Osteocyte (in vitro differentiated cells): ENCODE results near the gene C3orf85. TPM values are rescaled to one million over a fixed set of nuclear protein-coding genes. Genes with fewer than 3 reads are reported as not detected.
"Not testable (repeated sequence)": the region's sequence is repeated elsewhere in the genome, so short reads cannot be mapped to it uniquely, and the experiment has no call there.

ENCODE experiments used
- DNase-seq: peaks from one replicate; pipeline ENCODE4 v3.0.0; 2021; ENCODE audit warnings: mixed read lengths; ENCODE audit not compliant: unreplicated experiment; ENCODE audit errors: extremely low spot score
- H3K27ac Mint-ChIP-seq: one replicate; pipeline ENCODE4 v1.8.0; 2021; ENCODE audit warnings: mild to moderate bottlenecking, mixed read lengths; ENCODE audit not compliant: unreplicated experiment
- H3K27me3 Mint-ChIP-seq: one replicate; pipeline ENCODE4 v1.8.0; 2021; ENCODE audit warnings: mixed read lengths; ENCODE audit not compliant: unreplicated experiment
- H3K36me3 Mint-ChIP-seq: one replicate; pipeline ENCODE4 v1.8.0; 2021; ENCODE audit warnings: mixed read lengths; ENCODE audit not compliant: unreplicated experiment
- H3K4me1 Mint-ChIP-seq: one replicate; pipeline ENCODE4 v1.8.0; 2021; ENCODE audit warnings: mixed read lengths; ENCODE audit not compliant: unreplicated experiment
- H3K4me3 Mint-ChIP-seq: one replicate; pipeline ENCODE4 v1.8.0; 2021; ENCODE audit warnings: mild to moderate bottlenecking, moderate library complexity, mixed read lengths; ENCODE audit not compliant: unreplicated experiment
- H3K9me3 Mint-ChIP-seq: one replicate; pipeline ENCODE4 v1.8.0; 2021; ENCODE audit warnings: mixed read lengths; ENCODE audit not compliant: unreplicated experiment
- CTCF ChIP-seq: fragments of 200-600 bp; sonication (generic); IDR thresholded peaks from 2 replicates; pipeline ENCODE4 v1.5.0; 2021; ENCODE audit warnings: antibody characterized with exemption, mild to moderate bottlenecking, moderate library complexity
- total RNA-seq: library from RNA; stranded (reverse); gene quantifications from 2 replicates; pipeline ENCODE4 v1.2.1, GENCODE V29; 2021

The C3orf85 gene
- total RNA-seq, 1 donor from 2014 or later = not detected

GRCh38 chr3:109127553-109127952, 9.0 kb upstream of the C3orf85 start:
- no peak for TF ChIP-seq CTCF
- DNase-seq = no peak
- Mint-ChIP-seq H3K36me3 (no peaks in the 10 kb centered on the region), H3K9me3 (no peaks in the 10 kb centered on the region), H3K4me3 (no peak overlapping the region), H3K4me1 (no peaks in the 10 kb centered on the region), H3K27me3 (peaks cover 4% of the 10 kb centered on the region), H3K27ac (no peak overlapping the region)

GRCh38 chr3:109131276-109131675, 5.2 kb upstream of the C3orf85 start:
- H3K36me3 Mint-ChIP-seq = no peaks in the 10 kb centered on the region
- no peaks in the 10 kb centered on the region for H3K9me3 Mint-ChIP-seq
- DNase-seq = no peak
- no peak overlapping the region for H3K27ac Mint-ChIP-seq
- H3K4me3 Mint-ChIP-seq = no peak overlapping the region
- no peak for TF ChIP-seq CTCF
- H3K4me1 Mint-ChIP-seq = no peaks in the 10 kb centered on the region
- H3K27me3 Mint-ChIP-seq = peaks cover 4% of the 10 kb centered on the region

GRCh38 chr3:109132801-109133473, 3.6 kb upstream of the C3orf85 start:
- H3K4me3 Mint-ChIP-seq = no peak overlapping the region
- no peaks in the 10 kb centered on the region for H3K36me3 Mint-ChIP-seq
- no peak overlapping the region for H3K27ac Mint-ChIP-seq
- peaks cover 4% of the 10 kb centered on the region for H3K27me3 Mint-ChIP-seq
- H3K9me3 Mint-ChIP-seq = no peaks in the 10 kb centered on the region
- no peak for TF ChIP-seq CTCF
- H3K4me1 Mint-ChIP-seq = no peaks in the 10 kb centered on the region
- DNase-seq = no peak

- H3K4me3 Mint-ChIP-seq, DNase-seq, H3K36me3 Mint-ChIP-seq, H3K27ac Mint-ChIP-seq, H3K4me1 Mint-ChIP-seq, H3K27me3 Mint-ChIP-seq, H3K9me3 Mint-ChIP-seq: not testable (repeated sequence)
These were observed 3.1 kb upstream of the C3orf85 start for GRCh38 chr3:109133474-109133816.

- Mint-ChIP-seq H3K36me3 (no peaks in the 10 kb centered on the region), H3K4me1 (no peaks in the 10 kb centered on the region), H3K27me3 (peaks cover 9% of the 10 kb centered on the region), H3K27ac (no peak overlapping the region), H3K9me3 (no peaks in the 10 kb centered on the region), H3K4me3 (no peak overlapping the region)
- DNase-seq = no peak
- TF ChIP-seq CTCF = no peak
These were observed 1.2 kb downstream of the C3orf85 start for GRCh38 chr3:109137761-109138160.

- H3K36me3 Mint-ChIP-seq = no peaks in the 10 kb centered on the region
- DNase-seq = no peak
- H3K4me1 Mint-ChIP-seq = no peaks in the 10 kb centered on the region
- no peak overlapping the region for H3K27ac Mint-ChIP-seq
- no peak overlapping the region for H3K4me3 Mint-ChIP-seq
- H3K27me3 Mint-ChIP-seq = peaks cover 13% of the 10 kb centered on the region
- TF ChIP-seq CTCF = no peak
- no peaks in the 10 kb centered on the region for H3K9me3 Mint-ChIP-seq
These were observed 3.8 kb downstream of the C3orf85 start for GRCh38 chr3:109140318-109140717.
